ENCODE measurements around the gene PNPLA1. TPM values are rescaled to one million over a fixed set of nuclear protein-coding genes. Genes with fewer than 3 reads are reported as not detected.

The PNPLA1 gene
- total RNA-seq, 1 donor from 2014 or later = not detected

DNA sequence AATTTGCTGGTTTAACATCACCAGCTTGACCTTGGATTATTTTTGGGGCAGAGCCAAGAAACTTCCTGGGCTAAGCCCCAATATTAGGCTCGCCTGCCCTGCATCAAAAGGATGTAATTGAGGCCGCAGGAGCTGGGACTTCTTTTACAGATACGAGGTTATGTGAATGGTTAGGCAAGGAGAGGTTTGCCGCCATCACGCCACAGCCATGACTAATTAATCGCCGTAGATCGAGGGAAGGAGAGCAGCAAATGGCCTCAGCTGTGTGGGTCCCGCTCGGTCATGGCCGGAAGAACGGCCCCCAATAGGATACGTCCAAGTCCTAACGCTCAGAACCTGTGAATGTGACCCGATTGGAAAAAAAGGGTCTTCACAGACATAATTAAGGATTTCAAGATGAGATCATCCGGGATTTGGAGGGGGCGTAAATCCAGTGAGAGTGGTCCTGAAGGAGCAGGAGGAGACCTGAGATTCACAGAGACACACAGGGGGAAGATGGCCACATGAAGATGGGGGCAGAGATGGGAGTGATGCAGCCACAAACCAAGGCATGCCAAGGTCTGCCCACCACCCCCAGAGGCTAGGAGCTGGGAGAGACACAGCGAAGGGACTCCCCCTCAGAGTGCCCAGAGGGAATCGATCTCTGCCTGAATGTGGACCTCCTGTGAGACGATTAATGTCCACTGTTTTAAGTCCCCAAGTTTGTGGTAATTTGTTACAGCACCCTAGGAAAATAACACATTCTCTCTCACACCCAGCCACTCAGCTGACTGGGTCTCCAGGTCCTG is 76.8 kb downstream of the PNPLA1 start:
- no peak for DNase-seq (ENCODE audit: low spot score)
- intact Hi-C loops (cut with DNase I) = no loop called here

DNA sequence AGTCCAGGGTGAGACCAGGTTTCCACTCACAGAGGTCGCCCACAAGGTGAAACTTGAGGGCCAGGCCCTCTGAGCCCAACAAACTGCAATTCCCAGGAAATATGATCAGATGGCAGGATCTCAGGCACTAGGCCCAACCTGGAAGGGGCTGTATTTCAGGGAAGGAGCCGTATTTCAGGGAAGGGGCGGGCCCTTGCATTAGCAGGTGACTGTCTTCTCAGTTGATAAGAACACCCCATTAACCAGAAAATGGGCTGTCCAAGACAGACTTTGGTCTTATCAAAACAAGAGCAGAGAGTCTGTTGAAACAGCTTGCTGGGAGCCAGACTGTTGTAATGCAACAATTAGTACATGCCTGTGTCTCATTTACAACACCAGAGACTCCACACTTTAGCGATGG is 77.8 kb downstream of the PNPLA1 start:
- intact Hi-C loops (cut with DNase I) = no loop called here

DNA sequence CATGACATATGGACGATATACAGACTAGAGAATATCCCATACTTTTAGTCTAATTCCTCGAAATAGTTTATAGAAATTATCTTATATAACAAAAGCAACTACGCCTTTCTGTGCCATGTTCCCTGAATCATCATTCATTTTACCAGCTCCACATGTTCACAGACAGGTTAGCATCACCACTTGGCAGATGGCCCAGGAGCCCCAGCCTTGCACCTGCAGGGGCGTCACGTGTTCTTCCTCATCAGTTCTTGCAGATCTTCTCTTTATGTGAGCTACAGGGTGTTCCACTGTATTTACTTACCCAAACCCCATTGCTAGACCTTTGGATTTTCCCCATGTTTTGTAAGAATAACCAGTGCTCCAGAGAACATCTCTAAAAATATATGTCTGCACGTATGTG is 79.4 kb downstream of the PNPLA1 start:
- intact Hi-C loops (cut with DNase I) = no loop called here
- DNase-seq (ENCODE audit: low spot score) = peak; percentile 5

More for the DNA sequence above, 77.8 kb downstream of the PNPLA1 start:
- no peak for DNase-seq (ENCODE audit: low spot score)

DNA sequence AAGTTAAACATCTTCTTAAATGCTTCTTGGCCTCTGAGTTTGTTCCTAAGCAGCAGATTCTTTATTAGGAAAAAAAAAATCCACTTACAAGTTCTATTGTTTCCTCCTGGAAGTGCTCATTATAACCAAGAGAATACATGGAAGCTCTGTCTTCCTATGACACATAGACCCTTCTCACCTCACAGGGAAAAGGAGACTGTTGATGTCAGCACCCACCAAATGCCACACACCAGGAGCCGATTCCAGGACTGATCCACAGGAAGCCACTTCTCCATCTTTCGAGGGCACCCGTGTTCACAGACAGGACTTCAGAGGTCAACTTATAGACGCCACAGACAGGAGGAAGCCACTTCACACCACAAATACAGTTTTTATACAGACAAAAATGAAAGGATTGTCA is 80.2 kb downstream of the PNPLA1 start:
- intact Hi-C loops (cut with DNase I) = loop anchor here (10.0 kb wide), 1 partner anchor 325 kb away; the partner anchor contains the start of genes MAPK14 and SLC26A8
- DNase-seq (ENCODE audit: low spot score) = no peak

DNA sequence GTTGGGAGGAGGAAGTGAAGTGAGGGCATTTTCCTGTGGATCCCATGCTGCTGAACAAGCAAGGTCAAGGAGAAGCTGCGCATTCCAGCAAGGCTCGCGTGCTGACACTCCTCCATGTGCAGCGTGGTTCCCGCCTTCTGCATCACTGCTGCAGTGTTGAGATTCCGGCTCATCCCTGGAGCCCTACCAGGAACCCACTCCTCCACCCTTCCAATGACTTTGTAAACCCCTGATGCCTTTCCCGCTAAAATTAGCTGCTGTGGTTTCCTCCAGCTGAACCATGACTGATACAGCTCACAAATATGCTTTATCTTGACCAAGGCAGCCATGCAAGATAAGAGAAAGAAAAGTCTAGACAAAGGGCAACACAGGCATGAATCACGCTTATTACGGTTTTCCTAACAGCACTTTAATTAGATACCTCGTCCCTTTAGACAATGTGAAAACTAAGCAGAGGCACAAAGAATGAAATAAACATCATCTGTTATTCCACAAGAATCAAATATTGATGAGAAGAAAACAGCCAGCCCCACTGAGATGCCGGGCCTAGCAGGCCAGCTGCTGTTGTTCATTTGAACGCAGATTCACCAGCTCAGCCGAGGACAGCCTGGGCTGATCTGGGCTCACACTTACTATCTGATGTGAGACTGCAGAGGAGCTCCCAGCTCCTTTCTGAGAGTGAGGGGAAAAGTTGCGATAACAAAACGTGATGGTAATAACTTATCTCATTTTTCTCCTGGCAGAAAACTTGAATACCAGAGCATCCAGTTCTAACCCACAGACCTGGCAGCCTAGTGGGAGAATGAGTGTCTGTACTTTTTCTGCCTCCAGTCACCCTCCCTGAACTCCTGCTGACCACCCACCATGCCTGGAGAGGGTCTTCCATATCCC is 81.1 kb downstream of the PNPLA1 start:
- intact Hi-C loops (cut with DNase I) = loop anchor here (10.0 kb wide), 1 partner anchor 326 kb away; the partner anchor contains the start of genes MAPK14 and SLC26A8
- DNase-seq (ENCODE audit: low spot score) = no peak

DNA sequence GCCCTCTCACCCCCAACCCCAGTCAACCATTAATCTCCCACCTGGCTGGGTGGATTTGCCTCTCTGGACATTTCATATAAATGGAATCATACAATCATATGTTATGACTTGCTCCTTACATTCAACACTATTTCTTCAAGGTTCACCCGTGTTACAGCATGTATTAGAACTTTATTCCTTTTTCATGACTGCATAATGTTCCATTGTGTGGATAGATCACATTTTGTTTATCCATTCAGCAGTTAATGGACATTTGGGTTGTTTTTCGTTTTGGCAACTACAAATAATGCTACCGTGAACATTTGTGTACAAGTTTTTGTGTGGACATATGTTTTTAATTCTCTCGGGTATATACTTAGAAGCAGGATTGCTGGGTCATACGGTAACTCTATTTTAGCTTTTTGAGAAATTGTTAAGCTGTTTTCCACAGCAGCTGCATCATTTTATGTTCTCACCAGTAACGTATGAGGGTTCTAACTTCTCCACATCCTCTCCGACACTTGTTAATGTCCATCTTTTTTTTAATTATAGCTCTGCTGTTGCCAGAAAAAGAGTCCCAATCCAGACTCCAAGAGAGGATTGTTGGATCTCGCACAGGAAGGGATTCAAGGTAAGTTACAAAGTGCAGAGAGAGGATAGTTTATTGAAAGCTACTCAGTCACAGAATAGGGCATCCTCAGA is 82.8 kb downstream of the PNPLA1 start:
- intact Hi-C loops (cut with DNase I) = loop anchor here (10.0 kb wide), 1 partner anchor 328 kb away; the partner anchor contains the start of genes MAPK14 and SLC26A8
- no peak for DNase-seq (ENCODE audit: low spot score)

DNA sequence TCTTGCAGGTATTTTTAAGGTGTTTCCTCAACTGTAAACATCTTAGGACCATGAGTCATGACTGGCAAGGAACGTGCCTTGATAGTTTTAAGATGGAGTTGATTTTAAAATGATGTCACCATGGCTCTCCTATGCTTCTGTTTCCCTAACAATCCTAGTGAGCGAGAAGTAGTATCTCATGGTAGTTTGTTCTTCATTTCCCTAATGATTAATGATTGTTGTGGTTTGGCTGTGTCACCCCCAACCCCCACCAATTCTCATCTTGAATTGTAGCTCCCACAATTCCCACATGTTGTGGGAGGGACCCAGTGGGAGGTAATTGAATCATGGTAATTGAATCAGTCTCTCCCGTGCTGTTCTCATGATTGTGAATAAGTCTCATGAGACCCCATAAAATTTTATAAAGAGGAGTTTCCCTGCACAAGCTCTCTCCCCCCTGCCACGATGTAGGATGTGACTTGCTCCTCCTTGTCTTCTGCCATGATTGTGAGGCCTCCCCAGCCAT is 83.6 kb downstream of the PNPLA1 start:
- DNase-seq (ENCODE audit: low spot score) = no peak
- intact Hi-C loops (cut with DNase I) = loop anchor here (10.0 kb wide), 1 partner anchor 329 kb away; the partner anchor contains the start of genes MAPK14 and SLC26A8

DNA sequence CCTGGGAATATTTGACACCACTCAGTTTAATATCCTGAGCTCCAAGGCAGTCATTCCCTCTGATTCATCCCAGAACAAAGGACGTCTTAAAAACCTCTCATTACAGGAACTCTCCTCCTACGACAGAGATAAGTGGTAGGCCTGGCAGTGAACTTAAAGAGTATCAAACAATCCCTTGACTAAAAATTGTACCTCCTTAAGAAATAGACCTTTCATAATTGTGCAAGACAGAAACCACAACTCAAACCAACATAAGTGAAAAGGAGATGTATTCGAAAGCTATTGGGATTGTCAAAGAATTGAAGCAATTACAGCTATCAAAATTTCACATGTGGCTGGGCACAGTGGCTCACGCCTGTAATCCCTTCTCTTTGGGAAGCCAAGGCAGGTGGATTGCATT is 86.0 kb downstream of the PNPLA1 start:
- no peak for DNase-seq (ENCODE audit: low spot score)
- intact Hi-C loops (cut with DNase I) = loop anchor here (5.0 to 10.0 kb wide), 2 partner anchors 234 to 331 kb away; partner anchors contain the start of genes MAPK14 and SLC26A8

DNA sequence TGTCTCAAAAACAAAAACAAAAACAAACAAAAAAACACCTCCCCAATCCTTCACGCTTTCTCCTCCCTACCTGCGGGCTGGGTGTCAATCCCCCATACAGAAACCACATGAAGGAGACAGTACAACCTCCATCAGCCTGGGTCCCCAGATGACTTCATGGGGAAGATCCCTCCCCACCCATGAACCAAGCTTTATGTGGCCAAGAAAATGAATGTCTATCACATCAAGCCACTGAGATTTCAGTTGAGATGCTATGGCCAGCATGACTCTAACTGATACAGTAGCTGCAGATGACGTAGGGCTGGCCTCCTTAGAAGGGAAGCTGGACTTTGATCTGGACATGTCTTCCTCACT is 88.0 kb downstream of the PNPLA1 start:
- intact Hi-C loops (cut with DNase I) = loop anchor here (5.0 to 10.0 kb wide), 2 partner anchors 236 to 333 kb away; partner anchors contain the start of genes MAPK14 and SLC26A8

More for the DNA sequence above, 88.0 kb downstream of the PNPLA1 start:
- no peak for DNase-seq (ENCODE audit: low spot score)

Other genes with a start within 250 kb of the PNPLA1 start
- gene SLC26A8, start 245.4 kb upstream of the PNPLA1 start, total RNA-seq = 0.13 TPM
- 25.6 TPM for gene MAPK14, start 242.3 kb upstream of the PNPLA1 start, total RNA-seq
- 1.6 TPM for gene MAPK13, start 139.5 kb upstream of the PNPLA1 start, total RNA-seq
- gene BRPF3, start 73.3 kb upstream of the PNPLA1 start, total RNA-seq = 19.6 TPM
- gene BNIP5, start 66.8 kb downstream of the PNPLA1 start, total RNA-seq = not detected
- gene ETV7, start 117.6 kb downstream of the PNPLA1 start, total RNA-seq = 0.13 TPM
- gene PXT1, start 172.8 kb downstream of the PNPLA1 start, total RNA-seq = 0.22 TPM
- 29.6 TPM for gene KCTD20, start 172.9 kb downstream of the PNPLA1 start, total RNA-seq

All from cardiac septum (tissue), 1 donor.